ENCODE data around the gene MAST4.

GRCh38 chr5:66608501-66608900, 12.3 kb downstream of the MAST4 start:
- TF ChIP-seq CTCF (optimal IDR thresholded peaks at IDR 0.05 in 1 of 3, IDR thresholded peaks at IDR 0.05 in 1 of 3, conservative IDR thresholded peaks at IDR 0.05 in 1 of 3; ENCODE audit: extremely low read depth in 1 of 3, insufficient read depth in 2 of 3, low read length in 3 of 3) (no peak), EZH2 (IDR thresholded peaks at IDR 0.05; ENCODE audit: low read length) (no peak)

Measured in keratinocyte (primary cell).